Subcutaneous adipose tissue (tissue), 4 donors: ENCODE data around the gene KRTAP16-1. TPM values are rescaled to one million over a fixed set of nuclear protein-coding genes. Genes with fewer than 3 reads are reported as not detected.

Experiments
- total RNA-seq, 4 donors: library from RNA; depleted of rRNA; stranded (reverse); fragments of >200 nt; gene quantifications; one replicate each; pipeline ENCODE4 v1.1.0, GENCODE V29; 2016
- TF ChIP-seq, protein P1 (sequence below): fragments of 450-650 bp; IDR thresholded peaks from one replicate; pipeline ENCODE4 v1.5.1; 2016; ENCODE audit warnings: low read depth, mild to moderate bottlenecking, control low read depth, antibody characterized with exemption, moderate library complexity

KRTAP16-1 gene
- total RNA-seq, 4 donors from 2014 or later: not detected

- TF ChIP-seq, protein P1, sequence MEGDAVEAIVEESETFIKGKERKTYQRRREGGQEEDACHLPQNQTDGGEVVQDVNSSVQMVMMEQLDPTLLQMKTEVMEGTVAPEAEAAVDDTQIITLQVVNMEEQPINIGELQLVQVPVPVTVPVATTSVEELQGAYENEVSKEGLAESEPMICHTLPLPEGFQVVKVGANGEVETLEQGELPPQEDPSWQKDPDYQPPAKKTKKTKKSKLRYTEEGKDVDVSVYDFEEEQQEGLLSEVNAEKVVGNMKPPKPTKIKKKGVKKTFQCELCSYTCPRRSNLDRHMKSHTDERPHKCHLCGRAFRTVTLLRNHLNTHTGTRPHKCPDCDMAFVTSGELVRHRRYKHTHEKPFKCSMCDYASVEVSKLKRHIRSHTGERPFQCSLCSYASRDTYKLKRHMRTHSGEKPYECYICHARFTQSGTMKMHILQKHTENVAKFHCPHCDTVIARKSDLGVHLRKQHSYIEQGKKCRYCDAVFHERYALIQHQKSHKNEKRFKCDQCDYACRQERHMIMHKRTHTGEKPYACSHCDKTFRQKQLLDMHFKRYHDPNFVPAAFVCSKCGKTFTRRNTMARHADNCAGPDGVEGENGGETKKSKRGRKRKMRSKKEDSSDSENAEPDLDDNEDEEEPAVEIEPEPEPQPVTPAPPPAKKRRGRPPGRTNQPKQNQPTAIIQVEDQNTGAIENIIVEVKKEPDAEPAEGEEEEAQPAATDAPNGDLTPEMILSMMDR: no peak
Measured at GRCh38 chr17:41307647-41308046, 1.5 kb downstream of the KRTAP16-1 start.

DNA sequence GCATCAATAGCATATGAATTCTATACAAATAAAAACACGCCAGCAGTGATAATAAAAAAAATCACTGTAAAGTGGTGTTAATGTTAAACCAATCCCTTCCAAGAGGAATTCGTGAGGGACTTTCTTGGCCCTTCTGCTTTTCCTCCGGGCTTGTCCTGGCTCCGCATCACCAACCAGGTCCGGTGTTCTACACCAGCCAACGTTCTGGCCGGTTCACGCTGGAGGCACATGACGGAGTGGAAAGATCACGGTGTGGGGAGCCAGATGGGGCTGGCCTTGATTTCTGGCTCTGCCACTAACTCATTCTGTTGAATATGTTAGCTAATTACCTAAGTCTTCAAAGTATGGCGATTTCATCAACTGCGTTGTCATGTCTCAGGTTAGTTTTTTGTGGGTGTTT lies 5.0 kb downstream of the KRTAP16-1 start:
- TF ChIP-seq, protein P1: no peak

DNA sequence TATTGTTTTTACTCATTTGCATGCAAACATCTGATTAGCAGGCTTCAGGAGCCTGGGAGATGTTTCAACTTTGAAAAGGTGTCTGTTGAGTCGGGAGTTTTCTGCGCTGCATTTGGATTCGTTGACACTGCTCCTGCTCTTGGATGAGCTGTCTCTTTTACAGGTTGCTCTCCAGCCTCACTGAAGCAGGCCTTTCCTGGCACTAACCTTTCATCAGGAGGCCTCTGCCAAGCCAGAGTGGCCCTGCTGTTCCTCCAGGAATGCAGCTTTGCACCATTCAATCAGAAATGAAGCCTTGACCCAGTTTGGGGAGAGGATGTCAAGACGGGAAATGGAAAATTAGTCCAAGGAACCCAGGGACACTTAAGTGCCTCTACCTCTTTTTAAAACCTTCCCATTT lies 6.1 kb downstream of the KRTAP16-1 start:
- TF ChIP-seq, protein P1: no peak

DNA sequence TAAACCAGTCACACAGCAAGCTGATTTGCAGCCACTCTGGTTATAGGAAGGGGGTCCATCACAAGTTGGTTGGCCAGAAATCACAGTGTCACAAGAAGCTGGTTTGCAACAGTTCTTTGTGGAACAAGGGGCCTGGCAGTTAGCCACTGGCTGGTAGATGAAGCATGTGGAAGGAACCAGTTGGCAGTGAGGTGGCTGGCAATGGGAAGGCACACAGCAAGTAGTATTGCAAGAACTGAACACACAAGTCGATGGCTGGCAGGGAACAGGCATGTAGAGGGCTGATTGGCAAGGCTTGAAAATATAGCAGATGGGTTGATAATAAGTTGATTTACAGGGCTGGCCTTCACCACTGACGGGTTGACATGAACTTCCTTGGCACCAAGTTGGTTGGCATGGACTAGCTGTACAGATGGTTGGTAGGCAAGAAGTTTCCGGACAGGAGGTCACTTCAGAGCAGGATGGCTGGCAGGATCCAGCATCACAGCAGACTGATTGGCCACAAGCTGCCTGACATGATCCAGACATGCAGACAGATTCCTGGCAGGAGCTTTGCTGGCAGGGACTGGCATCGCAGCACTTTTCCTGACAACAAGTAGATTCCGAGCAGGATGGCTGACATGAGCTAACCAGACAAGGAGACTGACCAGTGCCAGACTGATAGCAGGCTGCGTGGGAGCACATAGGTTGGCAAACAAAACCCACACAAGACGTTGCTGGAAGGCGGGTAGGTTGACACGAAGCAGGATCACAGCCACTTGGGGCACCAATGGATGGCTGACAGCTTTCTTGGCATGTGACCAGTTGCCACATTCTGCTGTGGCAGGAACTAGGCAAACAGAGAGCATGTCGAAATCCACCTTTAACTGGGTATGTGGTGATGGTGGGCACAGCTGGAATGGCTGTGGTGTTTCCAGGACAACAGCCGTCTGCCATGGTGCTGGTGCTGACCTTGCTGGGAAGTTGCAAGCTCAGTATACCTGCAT lies 6.9 kb downstream of the KRTAP16-1 start, which contains the start of gene KRTAP29-1:
Gene KRTAP29-1 (minus strand): TSS at position 936 of the 986 bp plus-strand sequence. CDS start 0 bp downstream, at position 936.
- TF ChIP-seq, protein P1: no peak

- TF ChIP-seq, protein P1: no peak
Measured at GRCh38 chr17:41301204-41301790, 7.8 kb downstream of the KRTAP16-1 start.

DNA sequence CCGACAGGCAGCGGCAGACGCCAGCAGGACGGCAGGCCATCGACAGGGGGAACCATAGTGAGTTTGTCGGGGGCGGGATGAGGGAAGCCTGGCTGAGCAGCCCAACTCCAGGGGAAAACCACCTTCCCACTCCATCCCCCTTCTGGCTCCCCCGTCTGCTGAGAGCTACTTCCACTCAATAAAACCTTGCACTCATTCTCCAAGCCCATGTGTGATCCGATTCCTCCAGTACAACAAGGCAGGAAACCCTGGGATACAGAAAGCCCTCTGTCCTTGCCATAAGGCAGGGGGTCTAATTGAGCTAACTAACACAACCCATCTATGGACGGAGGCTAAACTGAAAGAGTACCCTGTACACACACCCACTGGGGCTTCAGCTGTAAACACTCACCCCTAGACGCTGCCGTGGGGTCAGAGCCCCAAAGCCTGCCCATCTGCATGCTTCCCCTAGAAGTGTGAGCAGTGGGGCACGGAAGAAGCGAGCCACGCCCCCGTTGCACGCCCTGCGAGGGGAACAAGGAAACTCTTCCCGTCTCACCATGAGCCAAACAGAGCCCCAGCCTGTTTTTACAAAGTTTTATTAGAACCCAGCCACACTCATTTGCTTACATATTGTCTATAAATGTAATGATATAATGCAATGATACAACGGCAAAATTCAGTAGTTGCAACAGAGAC lies 10.5 kb downstream of the KRTAP16-1 start:
- TF ChIP-seq, protein P1: no peak

DNA sequence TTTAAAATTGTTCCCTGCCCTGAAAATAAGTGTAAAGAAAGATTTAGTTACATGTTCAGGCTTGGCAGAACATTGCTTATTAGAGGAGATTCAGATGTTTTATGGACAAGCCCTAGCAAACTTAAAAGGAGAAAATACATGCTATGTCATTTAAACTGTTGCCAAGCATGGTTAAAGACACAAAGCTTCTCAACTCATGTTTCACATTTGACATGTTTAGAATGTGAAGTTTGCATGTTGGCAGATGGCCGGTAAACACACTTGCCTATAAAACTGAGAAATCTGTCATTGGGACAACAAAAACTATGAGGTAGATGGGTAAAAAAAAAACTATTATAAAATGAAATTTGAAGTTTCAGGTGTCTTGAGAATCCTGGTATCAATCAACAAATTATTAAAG lies 12.3 kb downstream of the KRTAP16-1 start:
- TF ChIP-seq, protein P1: no peak
